SK-N-MC (cell line): Measurements from ENCODE around the gene IL17C.

Experiments
- EZH2 ChIP-seq: fragments of 200-600 bp; sonication (generic); IDR thresholded peaks from one replicate; pipeline ENCODE4 v1.6.1; 2017; ENCODE audit warnings: antibody characterized with exemption
- POLR2AphosphoS5 ChIP-seq: IDR thresholded peaks from 2 replicates; pipeline ENCODE4 v1.6.1; 2012; ENCODE audit warnings: mild to moderate bottlenecking, low read depth, low read length, borderline replicate concordance

DNA sequence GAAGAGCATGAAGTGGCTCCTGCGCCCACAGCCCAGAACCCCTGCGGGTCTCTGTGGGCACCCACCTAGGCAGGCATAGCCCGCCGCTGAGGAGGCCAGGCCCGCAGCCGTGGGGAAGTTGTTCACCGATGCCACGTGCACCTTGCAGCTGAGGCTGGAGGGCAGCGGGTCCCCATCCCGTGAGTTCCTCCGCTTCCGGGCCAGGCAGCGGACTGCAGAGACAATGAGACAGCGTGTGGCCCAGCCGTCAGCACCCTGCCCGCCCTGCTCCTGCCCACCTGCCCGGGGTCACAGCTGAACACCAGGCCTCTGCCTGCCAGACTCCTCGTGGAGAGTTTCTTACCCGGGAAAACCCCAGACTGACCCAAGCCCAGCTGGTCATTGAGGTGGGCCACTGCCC lies 19.0 kb downstream of the IL17C start:
- TF ChIP-seq POLR2AphosphoS5: no peak
- TF ChIP-seq EZH2: no peak
